Measurements from ENCODE around the gene CNN2. TPM values are rescaled to one million over a fixed set of nuclear protein-coding genes. Genes with fewer than 3 reads are reported as not detected.

Gene CNN2
- total RNA-seq, 2 donors from 2014 or later: 82.9 to 101 TPM

DNA sequence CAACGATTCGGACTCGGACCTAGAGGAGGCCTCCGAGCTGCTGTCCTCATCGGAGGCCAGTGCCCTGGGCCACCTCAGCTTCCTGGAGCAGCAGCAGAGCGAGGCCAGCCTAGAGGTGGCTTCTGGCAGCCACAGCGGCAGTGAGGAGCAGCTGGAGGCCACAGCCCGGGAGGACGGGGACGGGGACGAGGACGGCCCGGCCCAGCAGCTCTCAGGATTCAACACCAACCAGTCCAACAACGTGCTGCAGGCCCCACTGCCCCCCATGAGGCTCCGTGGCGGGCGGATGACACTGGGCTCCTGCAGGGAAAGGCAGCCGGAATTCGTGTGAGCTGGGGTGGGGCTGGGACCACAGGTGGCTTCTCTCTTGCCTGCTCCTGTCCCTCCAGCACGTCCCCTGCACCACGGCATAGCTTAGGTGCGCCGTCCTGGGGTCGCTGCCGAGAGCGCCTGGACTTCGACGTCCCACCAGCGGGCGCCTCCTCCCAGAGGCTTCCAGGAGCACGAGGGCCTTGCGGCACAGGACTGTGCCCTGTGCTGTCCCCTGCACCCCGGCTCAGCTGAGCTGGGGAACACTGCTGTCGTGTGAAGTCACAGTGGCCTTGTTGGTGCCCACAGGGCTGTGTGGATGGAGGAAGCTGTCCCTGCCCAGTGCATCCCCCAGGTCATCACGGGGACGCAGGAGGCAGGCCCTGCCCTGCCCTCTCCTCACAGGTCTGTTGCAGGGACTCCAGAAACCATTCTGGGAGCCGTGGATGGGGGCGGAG lies 59.5 kb downstream of the CNN2 start:
- no peaks in the 10 kb centered on the region for H3K27me3 ChIP-seq (replicated peaks; ENCODE audit: insufficient read depth)
- H3K27ac ChIP-seq: no peak overlapping the region
- no peak overlapping the region for H3K4me3 ChIP-seq
- intact Hi-C loops (cut with DNase I): no loop called here
- no peaks in the 10 kb centered on the region for H3K9me3 ChIP-seq
- TF ChIP-seq POLR2A (IDR thresholded peaks at IDR 0.05) (no peak), POLR2AphosphoS5 (IDR thresholded peaks at IDR 0.05) (no peak)
- TF ChIP-seq, protein P1, sequence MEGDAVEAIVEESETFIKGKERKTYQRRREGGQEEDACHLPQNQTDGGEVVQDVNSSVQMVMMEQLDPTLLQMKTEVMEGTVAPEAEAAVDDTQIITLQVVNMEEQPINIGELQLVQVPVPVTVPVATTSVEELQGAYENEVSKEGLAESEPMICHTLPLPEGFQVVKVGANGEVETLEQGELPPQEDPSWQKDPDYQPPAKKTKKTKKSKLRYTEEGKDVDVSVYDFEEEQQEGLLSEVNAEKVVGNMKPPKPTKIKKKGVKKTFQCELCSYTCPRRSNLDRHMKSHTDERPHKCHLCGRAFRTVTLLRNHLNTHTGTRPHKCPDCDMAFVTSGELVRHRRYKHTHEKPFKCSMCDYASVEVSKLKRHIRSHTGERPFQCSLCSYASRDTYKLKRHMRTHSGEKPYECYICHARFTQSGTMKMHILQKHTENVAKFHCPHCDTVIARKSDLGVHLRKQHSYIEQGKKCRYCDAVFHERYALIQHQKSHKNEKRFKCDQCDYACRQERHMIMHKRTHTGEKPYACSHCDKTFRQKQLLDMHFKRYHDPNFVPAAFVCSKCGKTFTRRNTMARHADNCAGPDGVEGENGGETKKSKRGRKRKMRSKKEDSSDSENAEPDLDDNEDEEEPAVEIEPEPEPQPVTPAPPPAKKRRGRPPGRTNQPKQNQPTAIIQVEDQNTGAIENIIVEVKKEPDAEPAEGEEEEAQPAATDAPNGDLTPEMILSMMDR (IDR thresholded peaks at IDR 0.05): no peak
- no peak for DNase-seq (ENCODE audit: low spot score)
- H3K36me3 ChIP-seq: no peaks in the 10 kb centered on the region
- 69% methylated on average over 22 of the region's 38 CpGs for WGBS
- H3K4me1 ChIP-seq (replicated peaks): no peaks in the 10 kb centered on the region

DNA sequence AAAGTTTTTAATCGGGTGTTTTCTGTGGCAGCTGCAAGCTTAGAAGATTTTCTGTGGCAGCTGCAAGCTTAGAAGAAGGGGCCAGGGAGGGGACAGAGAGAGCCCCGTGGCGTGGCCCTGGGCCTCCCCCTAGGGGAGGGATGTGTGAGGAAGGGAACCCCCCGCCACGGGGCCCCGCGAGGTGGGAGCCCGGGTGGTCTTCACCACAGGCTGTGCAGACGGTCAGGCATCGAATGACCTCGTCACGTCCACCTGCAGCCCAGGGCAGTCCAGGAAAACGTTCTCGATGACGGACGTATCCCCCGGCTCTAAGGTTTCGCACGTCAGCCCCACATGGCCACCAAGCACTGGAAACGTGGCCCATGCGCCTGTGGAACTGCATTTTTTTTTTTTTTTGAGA lies 60.2 kb downstream of the CNN2 start:
- Histone ChIP-seq H3K4me3 (no peak overlapping the region), H3K4me1 (replicated peaks) (no peaks in the 10 kb centered on the region), H3K9me3 (no peaks in the 10 kb centered on the region), H3K27ac (no peak overlapping the region), H3K36me3 (peaks cover 0 to 6% of the 10 kb centered on the region in 2 donors), H3K27me3 (replicated peaks; ENCODE audit: insufficient read depth) (no peaks in the 10 kb centered on the region)
- WGBS: 81% methylated on average over 21 of the region's 21 CpGs
- intact Hi-C loops (cut with DNase I): no loop called here
- no peak for TF ChIP-seq POLR2A (IDR thresholded peaks at IDR 0.05)
- no peak for DNase-seq (ENCODE audit: low spot score)

DNA sequence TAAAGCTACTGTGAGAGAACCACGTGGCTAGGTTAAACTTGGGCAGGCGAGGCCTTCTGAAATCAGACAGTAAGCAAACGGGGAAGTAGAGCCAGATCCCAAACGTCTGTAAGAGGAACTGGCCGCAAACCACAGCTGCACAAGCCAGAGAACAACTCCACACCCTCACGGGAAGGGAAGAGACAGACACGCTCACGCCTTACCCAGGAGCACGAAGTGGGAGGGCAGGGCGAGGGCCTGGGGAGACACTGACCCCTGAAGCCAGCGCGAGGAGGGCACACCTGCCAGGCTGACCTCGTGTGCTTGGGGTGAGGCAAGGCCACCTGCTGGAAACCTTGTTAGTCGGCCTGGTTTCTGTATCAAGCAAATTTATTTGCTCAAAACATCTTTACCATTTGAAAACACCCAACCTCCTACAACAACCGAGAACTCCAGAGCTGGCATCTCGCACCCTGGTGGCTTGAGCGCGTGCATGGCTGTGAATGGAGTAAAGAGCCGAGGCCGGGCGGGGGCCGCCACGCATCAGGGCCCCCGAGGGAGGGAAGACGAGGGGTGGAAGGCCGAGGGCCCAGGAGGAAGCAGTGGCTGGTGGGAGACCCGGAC lies 61.5 kb downstream of the CNN2 start:
- Histone ChIP-seq H3K27me3 (replicated peaks; ENCODE audit: insufficient read depth) (no peaks in the 10 kb centered on the region), H3K4me3 (no peak overlapping the region), H3K27ac (no peak overlapping the region), H3K9me3 (no peaks in the 10 kb centered on the region), H3K36me3 (peaks cover 0 to 10% of the 10 kb centered on the region in 2 donors), H3K4me1 (replicated peaks) (no peaks in the 10 kb centered on the region)
- WGBS: 69% methylated on average over 27 of the region's 27 CpGs
- DNase-seq (ENCODE audit: low spot score): no peak
- TF ChIP-seq POLR2AphosphoS5 (IDR thresholded peaks at IDR 0.05): no peak
- TF ChIP-seq POLR2A (IDR thresholded peaks at IDR 0.05): no peak
- TF ChIP-seq, protein P1 (IDR thresholded peaks at IDR 0.05): no peak
- intact Hi-C loops (cut with DNase I): no loop called here

DNA sequence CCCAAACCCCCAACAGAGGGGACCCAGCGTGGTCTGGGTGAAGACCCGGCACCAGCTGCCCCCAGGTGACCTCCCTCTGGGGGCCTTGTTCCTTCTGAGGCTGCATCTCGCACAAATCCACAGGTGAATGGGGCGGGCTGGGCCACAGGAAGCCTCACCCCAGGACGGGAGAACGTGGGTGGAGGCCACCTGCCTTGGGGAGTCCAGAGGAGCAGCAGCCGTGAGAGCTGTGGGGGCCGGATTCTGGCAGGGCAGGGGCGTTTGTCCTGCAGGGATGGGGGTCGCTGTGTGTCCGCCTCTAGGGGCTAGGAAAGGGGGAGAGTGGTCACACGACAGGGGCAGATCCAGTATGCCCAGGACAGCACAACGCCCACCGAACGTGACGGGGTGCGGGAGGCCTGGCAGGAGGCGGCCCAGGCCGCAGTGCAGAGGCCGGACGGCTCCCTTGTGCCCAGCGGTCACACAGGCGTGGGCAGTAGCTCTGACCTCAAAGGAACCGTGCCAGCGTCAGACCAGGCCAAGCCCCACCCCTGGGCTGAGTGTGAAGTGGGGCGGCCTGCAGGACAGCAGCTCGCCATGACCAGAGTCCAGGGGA lies 62.1 kb downstream of the CNN2 start:
- intact Hi-C loops (cut with DNase I): no loop called here
- WGBS: 87% methylated on average over 26 of the region's 27 CpGs
- Histone ChIP-seq H3K4me3 (no peak overlapping the region), H3K27me3 (replicated peaks; ENCODE audit: insufficient read depth) (no peaks in the 10 kb centered on the region), H3K36me3 (peaks cover 0 to 10% of the 10 kb centered on the region in 2 donors), H3K9me3 (no peaks in the 10 kb centered on the region), H3K4me1 (replicated peaks) (no peaks in the 10 kb centered on the region), H3K27ac (no peak overlapping the region)
- TF ChIP-seq POLR2A (IDR thresholded peaks at IDR 0.05): no peak
- TF ChIP-seq, protein P1 (IDR thresholded peaks at IDR 0.05): no peak
- TF ChIP-seq POLR2AphosphoS5 (IDR thresholded peaks at IDR 0.05): no peak
- no peak for DNase-seq (ENCODE audit: low spot score)

Small RNA genes within 50 kb of the gene (small RNA-seq; reads per million reads assigned to genes)
- 0 reads per million in 2 donors for gene RNU6-2

Other genes starting within 250 kb of the CNN2 start
- 100 to 1,000 TPM; 153 to 222 TPM for gene PTBP1, start 229.2 kb upstream of the CNN2 start, total RNA-seq
- 10 to 100 TPM in 1 of 2 donors, under 1 TPM in 1; 0.27 to 20.3 TPM for gene PLPPR3, start 204.7 kb upstream of the CNN2 start, total RNA-seq
- 1 to 10 TPM in 1 of 2 donors, not detected in 1; 6.9 TPM for gene AZU1, start 198.8 kb upstream of the CNN2 start, total RNA-seq
- gene PRTN3, start 185.6 kb upstream of the CNN2 start, total RNA-seq: 1 to 10 TPM in 1 of 2 donors, not detected in 1; 2.6 TPM
- gene ELANE, start 174.3 kb upstream of the CNN2 start, total RNA-seq: 1 to 10 TPM in 1 of 2 donors, not detected in 1; 1.4 TPM
- gene CFD, start 166.9 kb upstream of the CNN2 start, total RNA-seq: 100 to 1,000 TPM in 1 of 2 donors, 10 to 100 TPM in 1; 92.2 to 167 TPM
- gene MED16, start 133.4 kb upstream of the CNN2 start, total RNA-seq: 100 to 1,000 TPM in 1 of 2 donors, 10 to 100 TPM in 1; 65.1 to 114 TPM
- not detected for gene RNU6-9, start 133.1 kb upstream of the CNN2 start, total RNA-seq
- gene R3HDM4, start 113.4 kb upstream of the CNN2 start, total RNA-seq: 10 to 100 TPM; 36.9 to 58.7 TPM
- not detected for gene KISS1R, start 109.3 kb upstream of the CNN2 start, total RNA-seq
- gene ARID3A, start 100.6 kb upstream of the CNN2 start, total RNA-seq: 10 to 100 TPM in 1 of 2 donors, 1 to 10 TPM in 1; 3.8 to 18.7 TPM
- gene WDR18, start 42.3 kb upstream of the CNN2 start, total RNA-seq: 10 to 100 TPM; 35.0 to 94.8 TPM
- gene GRIN3B, start 26.2 kb upstream of the CNN2 start, total RNA-seq: under 1 TPM in 1 of 2 donors, not detected in 1; 0.34 TPM
- gene TMEM259, start 5.5 kb upstream of the CNN2 start, total RNA-seq: 100 to 1,000 TPM; 216 to 377 TPM
- gene RNU6-2, start 5.1 kb upstream of the CNN2 start, total RNA-seq: not detected
- 10 to 100 TPM; 16.2 to 25.1 TPM for gene ABCA7, start 13.5 kb downstream of the CNN2 start, total RNA-seq
- gene ARHGAP45, start 40.6 kb downstream of the CNN2 start, total RNA-seq: 10 to 100 TPM in 1 of 2 donors, 1 to 10 TPM in 1; 8.9 to 26.2 TPM
- gene POLR2E, start 68.8 kb downstream of the CNN2 start, total RNA-seq: 100 to 1,000 TPM; 152 to 169 TPM
- gene GPX4, start 77.4 kb downstream of the CNN2 start, total RNA-seq: 100 to 1,000 TPM; 577 to 627 TPM
- 10 to 100 TPM; 32.5 to 79.9 TPM for gene SBNO2, start 147.7 kb downstream of the CNN2 start, total RNA-seq
- 100 to 1,000 TPM in 1 of 2 donors, 10 to 100 TPM in 1; 75.1 to 157 TPM for gene STK11, start 179.2 kb downstream of the CNN2 start, total RNA-seq
- 1 to 10 TPM in 1 of 2 donors, under 1 TPM in 1; 0.68 to 4.4 TPM for gene CBARP, start 211.4 kb downstream of the CNN2 start, total RNA-seq
- gene ATP5F1D, start 215.1 kb downstream of the CNN2 start, total RNA-seq: 100 to 1,000 TPM; 109 to 151 TPM
- gene MIDN, start 222.0 kb downstream of the CNN2 start, total RNA-seq: 10 to 100 TPM; 35.8 to 42.9 TPM
- gene CIRBP, start 242.7 kb downstream of the CNN2 start, total RNA-seq: 100 to 1,000 TPM; 753 to 863 TPM
- gene FAM174C, start 248.9 kb downstream of the CNN2 start, total RNA-seq: 10 to 100 TPM; 95.1 to 98.7 TPM